HG02642 (cell line): ENCODE results near the gene MACO1.
A peak's percentile ranks its signal among the peaks of the same experiment; 100 is the strongest.
"Not testable (repeated sequence)": the region's sequence is repeated elsewhere in the genome, so short reads cannot be mapped to it uniquely, and the experiment has no call there.

ENCODE experiments used
- ATAC-seq: cut with Tn5 transposase; IDR thresholded peaks from one replicate; pipeline ENCODE4 v1.9.1; 2021; ENCODE audit warnings: mild to moderate bottlenecking; ENCODE audit not compliant: unreplicated experiment, poor library complexity

The MACO1 gene

GRCh38 chr1:25430073-25430966, at the start of gene MACO1:
TSS of gene MACO1 (plus strand) at chr1:25430897. CDS start at chr1:25431099, 202 bp downstream.
- peak; percentile 89 for ATAC-seq

GRCh38 chr1:25382543-25382942, 48.2 kb upstream of the MACO1 start:
- ATAC-seq, result not testable (repeated sequence)

GRCh38 chr1:25383090-25383489, 47.6 kb upstream of the MACO1 start:
- not testable (repeated sequence) for ATAC-seq

GRCh38 chr1:25383875-25384274, 46.8 kb upstream of the MACO1 start:
- ATAC-seq, result not testable (repeated sequence)

GRCh38 chr1:25387096-25387495, 43.6 kb upstream of the MACO1 start:
- not testable (repeated sequence) for ATAC-seq

GRCh38 chr1:25388691-25389090, 42.0 kb upstream of the MACO1 start:
- ATAC-seq, result not testable (repeated sequence)

- ATAC-seq, result not testable (repeated sequence)
These were observed 41.0 kb upstream of the MACO1 start for GRCh38 chr1:25389721-25390120.

- ATAC-seq, result no peak
These were observed 37.9 kb upstream of the MACO1 start for GRCh38 chr1:25392841-25393240.

- ATAC-seq, result not testable (repeated sequence)
These were observed 33.1 kb upstream of the MACO1 start for GRCh38 chr1:25397549-25397948.

GRCh38 chr1:25398079-25398478, 32.6 kb upstream of the MACO1 start:
- not testable (repeated sequence) for ATAC-seq

- not testable (repeated sequence) for ATAC-seq
These were observed 27.5 kb upstream of the MACO1 start for GRCh38 chr1:25402947-25403803.

GRCh38 chr1:25405731-25406305, 24.9 kb upstream of the MACO1 start:
- not testable (repeated sequence) for ATAC-seq

- ATAC-seq, result not testable (repeated sequence)
These were observed 20.9 kb upstream of the MACO1 start for GRCh38 chr1:25409641-25410427.

- ATAC-seq, result not testable (repeated sequence)
These were observed 17.6 kb upstream of the MACO1 start for GRCh38 chr1:25412872-25413623.

- ATAC-seq, result not testable (repeated sequence)
These were observed 16.5 kb upstream of the MACO1 start for GRCh38 chr1:25414157-25414556.

GRCh38 chr1:25414578-25414977, 16.1 kb upstream of the MACO1 start:
- ATAC-seq, result not testable (repeated sequence)

- not testable (repeated sequence) for ATAC-seq
These were observed 13.4 kb upstream of the MACO1 start for GRCh38 chr1:25417280-25417679.

- ATAC-seq, result not testable (repeated sequence)
These were observed 11.4 kb upstream of the MACO1 start for GRCh38 chr1:25419339-25419738.

- not testable (repeated sequence) for ATAC-seq
These were observed 10.0 kb upstream of the MACO1 start, which contains the start of gene RHCE for GRCh38 chr1:25420715-25421114. TSS of gene RHCE (minus strand) at chr1:25420825. CDS start at chr1:25420786, 39 bp downstream.
